ENCODE results near the gene ATF2.
A peak's percentile ranks its signal among the peaks of the same experiment; 100 is the strongest.

Gene ATF2

GRCh38 chr2:175030380-175031271 lies 137.4 kb downstream of the ATF2 start:
- H3K4me3 ChIP-seq (ENCODE audit: control insufficient read depth, low read depth, low read length) = no peak overlapping the region
- TF ChIP-seq CTCF (IDR thresholded peaks at IDR 0.05; ENCODE audit: control insufficient read depth, insufficient read depth, low read depth, low read length, missing control alignments) = peak; percentile 56
- peak; percentile 16 for DNase-seq (ENCODE audit: low read depth)

- no peak for TF ChIP-seq CTCF (IDR thresholded peaks at IDR 0.05; ENCODE audit: control insufficient read depth, insufficient read depth, low read depth, low read length, missing control alignments)
- H3K4me3 ChIP-seq (ENCODE audit: control insufficient read depth, low read depth, low read length) = no peak overlapping the region
- DNase-seq (ENCODE audit: low read depth) = no peak
These were observed 140.2 kb downstream of the ATF2 start for GRCh38 chr2:175027755-175028154.

- H3K4me3 ChIP-seq (ENCODE audit: control insufficient read depth, low read depth, low read length) = no peak overlapping the region
- DNase-seq (ENCODE audit: low read depth) = no peak
- TF ChIP-seq CTCF (IDR thresholded peaks at IDR 0.05; ENCODE audit: control insufficient read depth, insufficient read depth, low read depth, low read length, missing control alignments) = no peak
These were observed 141.6 kb downstream of the ATF2 start for GRCh38 chr2:175026385-175026784.

- no peak overlapping the region for H3K4me3 ChIP-seq (ENCODE audit: control insufficient read depth, low read depth, low read length)
- peak; percentile 11 for DNase-seq (ENCODE audit: low read depth)
- no peak for TF ChIP-seq CTCF (IDR thresholded peaks at IDR 0.05; ENCODE audit: control insufficient read depth, insufficient read depth, low read depth, low read length, missing control alignments)
These were observed 142.1 kb downstream of the ATF2 start for GRCh38 chr2:175025946-175026345.

- TF ChIP-seq CTCF (IDR thresholded peaks at IDR 0.05; ENCODE audit: control insufficient read depth, insufficient read depth, low read depth, low read length, missing control alignments) = no peak
- no peak for DNase-seq (ENCODE audit: low read depth)
- H3K4me3 ChIP-seq (ENCODE audit: control insufficient read depth, low read depth, low read length) = no peak overlapping the region
These were observed 142.8 kb downstream of the ATF2 start for GRCh38 chr2:175025233-175025632.

GRCh38 chr2:175022923-175023322 lies 145.1 kb downstream of the ATF2 start:
- TF ChIP-seq CTCF (IDR thresholded peaks at IDR 0.05; ENCODE audit: control insufficient read depth, insufficient read depth, low read depth, low read length, missing control alignments) = no peak
- H3K4me3 ChIP-seq (ENCODE audit: control insufficient read depth, low read depth, low read length) = no peak overlapping the region

More at GRCh38 chr2:175022923-175023322, 145.1 kb downstream of the ATF2 start:
- no peak for DNase-seq (ENCODE audit: low read depth)
